Mesenchymal stem cell (in vitro differentiated cells and primary cell): ENCODE measurements around the gene SOD2. TPM values are rescaled to one million over a fixed set of nuclear protein-coding genes. Genes with fewer than 3 reads are reported as not detected.

Experiments
- DNase-seq: peaks from one replicate; pipeline ENCODE4 v3.0.0-alpha.2; 2013
- H2AFZ ChIP-seq: one replicate; pipeline ENCODE4 v1.6.1; 2013; ENCODE audit warnings: low read depth, mild to moderate bottlenecking, control low read depth, inconsistent platforms, low read length, moderate library complexity
- H2AK5ac ChIP-seq: 2 replicates; pipeline ENCODE4 v1.6.1; 2013; ENCODE audit warnings: low read length, moderate library complexity, mild to moderate bottlenecking, inconsistent platforms; ENCODE audit not compliant: severe bottlenecking
- H2BK120ac ChIP-seq: one replicate; pipeline ENCODE4 v1.6.1; 2013; ENCODE audit warnings: low read depth, mild to moderate bottlenecking, inconsistent platforms, low read length, moderate library complexity
- H2BK12ac ChIP-seq, 2 experiments: one replicate each; pipeline ENCODE4 v1.6.1; 2013; ENCODE audit warnings: inconsistent platforms in 2 of 2, low read length in 2 of 2, mild to moderate bottlenecking in 2 of 2, moderate library complexity in 2 of 2, control low read depth in 1 of 2
- H2BK15ac ChIP-seq: one replicate; pipeline ENCODE4 v1.6.1; 2013; ENCODE audit warnings: mild to moderate bottlenecking, low read depth, inconsistent platforms; ENCODE audit not compliant: poor library complexity, severe bottlenecking
- H2BK5ac ChIP-seq: 2 replicates; pipeline ENCODE4 v1.6.1; 2013; ENCODE audit warnings: low read depth, mild to moderate bottlenecking, low read length, control low read depth, inconsistent platforms; ENCODE audit not compliant: poor library complexity, severe bottlenecking
- H3K14ac ChIP-seq, 2 experiments: one replicate each; pipeline ENCODE4 v1.6.1; 2013; ENCODE audit warnings: inconsistent platforms in 2 of 2, low read length in 2 of 2, control low read depth in 1 of 2, mild to moderate bottlenecking in 1 of 2, moderate library complexity in 1 of 2
- H3K18ac ChIP-seq, 2 experiments: one replicate each; pipeline ENCODE4 v1.6.1; 2013; ENCODE audit warnings: inconsistent platforms in 2 of 2, low read length in 2 of 2, control low read depth in 1 of 2, low read depth in 1 of 2, mild to moderate bottlenecking in 1 of 2
- H3K23ac ChIP-seq, 2 experiments: one replicate each; pipeline ENCODE4 v1.6.1; 2013; ENCODE audit warnings: inconsistent platforms in 2 of 2, low read length in 2 of 2, mild to moderate bottlenecking in 2 of 2, moderate library complexity in 2 of 2, control low read depth in 1 of 2
- H3K27ac ChIP-seq: 2 replicates; pipeline ENCODE4 v1.5.1; 2013; ENCODE audit warnings: mild to moderate bottlenecking, moderate library complexity, low read length, control low read depth, inconsistent platforms; ENCODE audit not compliant: poor library complexity, severe bottlenecking
- H3K27me3 ChIP-seq, 2 experiments: 2 replicates each; pipeline versions ENCODE4 v1.6.1 to v1.7.0; 2013; ENCODE audit warnings: low read length in 2 of 2, mild to moderate bottlenecking in 2 of 2, moderate library complexity in 2 of 2, control low read depth in 1 of 2, inconsistent platforms in 1 of 2; ENCODE audit not compliant: control insufficient read depth in 1 of 2, insufficient read depth in 1 of 2
- H3K36me3 ChIP-seq, 2 experiments: 2 replicates each; pipeline versions ENCODE4 v1.6.1 to v1.7.0; 2013; ENCODE audit warnings: low read length in 2 of 2, control low read depth in 1 of 2, inconsistent platforms in 1 of 2, low read depth in 1 of 2, mild to moderate bottlenecking in 1 of 2; ENCODE audit not compliant: insufficient read depth in 2 of 2, control insufficient read depth in 1 of 2
- H3K4ac ChIP-seq, 2 experiments: one replicate each; pipeline ENCODE4 v1.6.1; 2013; ENCODE audit warnings: inconsistent platforms in 2 of 2, low read length in 2 of 2, mild to moderate bottlenecking in 2 of 2, moderate library complexity in 2 of 2, control low read depth in 1 of 2, low read depth in 1 of 2
- H3K4me1 ChIP-seq: 2 replicates; pipeline ENCODE4 v1.6.1; 2013; ENCODE audit warnings: low read depth, low read length, control low read depth; ENCODE audit not compliant: control insufficient read depth, insufficient read depth
- H3K4me2 ChIP-seq: 2 replicates; pipeline ENCODE4 v1.6.1; 2013; ENCODE audit warnings: low read length, mild to moderate bottlenecking, inconsistent platforms; ENCODE audit not compliant: poor library complexity, severe bottlenecking
- H3K4me3 ChIP-seq, 2 experiments: 2 replicates each; pipeline versions ENCODE4 v1.5.1 to v1.7.0; 2013; ENCODE audit warnings: low read length in 2 of 2, mild to moderate bottlenecking in 2 of 2, control low read depth in 1 of 2, low read depth in 1 of 2; ENCODE audit not compliant: insufficient read depth in 1 of 2
- H3K79me1 ChIP-seq: replicated peaks from 2 replicates; pipeline ENCODE4 v1.6.1; 2013; ENCODE audit warnings: mild to moderate bottlenecking, control low read depth, low read length, inconsistent platforms; ENCODE audit not compliant: poor library complexity, severe bottlenecking
- H3K9ac ChIP-seq: 2 replicates; pipeline ENCODE4 v1.7.0; 2013; ENCODE audit warnings: mild to moderate bottlenecking, low read length, moderate library complexity
- H3K9me3 ChIP-seq: 2 replicates; pipeline ENCODE4 v1.7.0; 2013; ENCODE audit warnings: mild to moderate bottlenecking, low read length; ENCODE audit not compliant: control insufficient read depth
- H4K8ac ChIP-seq: one replicate; pipeline ENCODE4 v1.6.1; 2013; ENCODE audit warnings: inconsistent platforms, mild to moderate bottlenecking, low read length, moderate library complexity
- H4K91ac ChIP-seq: one replicate; pipeline ENCODE4 v1.6.1; 2013; ENCODE audit warnings: mild to moderate bottlenecking, low read length, inconsistent platforms
- WGBS: methylation state at CpG from one replicate; pipeline ENCODE4 v1.1.7; 2013; ENCODE audit warnings: mixed read lengths; 5-methylcytosine and 5-hydroxymethylcytosine counted together
- small RNA-seq: library from polyadenylated mRNA; stranded (forward); fragments of <200 nt; extraction: miRNeasy Mini kit (QIAGEN cat#:217004); gene quantifications from one replicate; pipeline ENCODE3, GENCODE V24; 2013; ENCODE audit warnings: low read depth

The SOD2 gene

DNA sequence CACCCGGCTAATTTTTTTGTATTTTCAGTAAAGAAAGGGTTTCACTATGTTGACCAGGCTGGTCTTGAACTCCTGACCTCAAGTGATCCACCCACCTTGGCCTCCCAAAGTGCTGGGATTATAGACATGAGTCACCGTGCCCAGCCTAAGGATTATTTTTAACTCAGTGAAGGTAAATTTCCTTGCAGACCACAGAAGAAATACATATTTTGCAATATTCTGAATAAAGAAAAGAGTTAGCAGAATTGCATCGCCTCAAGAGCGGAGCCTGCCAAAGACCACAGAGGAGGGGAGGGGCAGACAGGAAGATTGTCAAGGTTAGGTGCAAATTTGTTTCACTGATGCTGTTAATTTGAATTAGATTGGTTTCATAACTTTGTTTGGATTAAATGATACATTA is 47.4 kb downstream of the SOD2 start:
- H2BK15ac ChIP-seq, result no peak overlapping the region
- no peak overlapping the region for H2AFZ ChIP-seq
- 87% methylated on average over 3 of the region's 4 CpGs for WGBS

More for the DNA sequence above, 47.4 kb downstream of the SOD2 start:
- no peak for DNase-seq
- no peak overlapping the region for H3K14ac ChIP-seq
- no peak overlapping the region for H3K4ac ChIP-seq
- no peak overlapping the region for H3K23ac ChIP-seq
- H3K27ac ChIP-seq, result no peak overlapping the region
- no peak overlapping the region for H2BK5ac ChIP-seq
- H2AK5ac ChIP-seq, result no peak overlapping the region
- no peak overlapping the region for H3K9ac ChIP-seq
- H4K8ac ChIP-seq, result no peak overlapping the region
- no peak overlapping the region for H3K4me3 ChIP-seq
- no peak overlapping the region for H2BK12ac ChIP-seq
- H3K79me1 ChIP-seq, result no peaks in the 10 kb centered on the region
- no peak overlapping the region for H2BK120ac ChIP-seq
- no peak overlapping the region for H3K4me2 ChIP-seq
- no peak overlapping the region for H3K18ac ChIP-seq
- peaks cover 3% of the 10 kb centered on the region for H3K4me1 ChIP-seq
- peaks cover 0 to 14% of the 10 kb centered on the region in 2 experiments for H3K36me3 ChIP-seq
- no peaks in the 10 kb centered on the region for H3K27me3 ChIP-seq
- no peaks in the 10 kb centered on the region for H3K9me3 ChIP-seq
- H4K91ac ChIP-seq, result no peak overlapping the region

Small RNA genes within 50 kb of the gene (small RNA-seq; reads per million reads assigned to genes)
- gene RNU4ATAC18P, result not detected
